ENCODE data around the gene CACNA1C. TPM values are rescaled to one million over a fixed set of nuclear protein-coding genes. Genes with fewer than 3 reads are reported as not detected.

CACNA1C gene
- total RNA-seq, 4 donors from 2014 or later = 9.7 to 42.1 (median 18.1) TPM

- DNase-seq = no peak
- Histone ChIP-seq H3K36me3 (no peaks in the 10 kb centered on the region), H3K27ac (no peak overlapping the region)
Measured at GRCh38 chr12:2540535-2540941, 487.8 kb downstream of the CACNA1C start.

GRCh38 chr12:2541631-2542204, 488.9 kb downstream of the CACNA1C start:
- H3K4me1 ChIP-seq = peaks cover 0 to 10% (median 0%) of the 10 kb centered on the region in 4 donors
- peaks cover 0 to 6% (median 0%) of the 10 kb centered on the region in 4 donors for H3K9me3 ChIP-seq
- H3K36me3 ChIP-seq = no peaks in the 10 kb centered on the region
- no peaks in the 10 kb centered on the region for H3K27me3 ChIP-seq
- H3K4me3 ChIP-seq = no peak overlapping the region
- H3K27ac ChIP-seq = no peak overlapping the region
- TF ChIP-seq CTCF (IDR thresholded peaks at IDR 0.05) (no peak), POLR2A (IDR thresholded peaks at IDR 0.05) (no peak)
- no peak for DNase-seq

More at GRCh38 chr12:2540535-2540941, 487.8 kb downstream of the CACNA1C start:
- Histone ChIP-seq H3K9me3 (no peaks in the 10 kb centered on the region), H3K4me1 (peaks cover 0 to 10% (median 0%) of the 10 kb centered on the region in 4 donors), H3K27me3 (no peaks in the 10 kb centered on the region), H3K4me3 (no peak overlapping the region)
- TF ChIP-seq POLR2A (IDR thresholded peaks at IDR 0.05) = no peak
- TF ChIP-seq CTCF (IDR thresholded peaks at IDR 0.05) = no peak

- Histone ChIP-seq H3K36me3 (no peaks in the 10 kb centered on the region), H3K4me3 (no peak overlapping the region), H3K27ac (no peak overlapping the region), H3K9me3 (peaks cover 0 to 6% (median 0%) of the 10 kb centered on the region in 4 donors), H3K27me3 (no peaks in the 10 kb centered on the region), H3K4me1 (peaks cover 0 to 1% (median 0%) of the 10 kb centered on the region in 4 donors)
- TF ChIP-seq POLR2A (IDR thresholded peaks at IDR 0.05) (no peak), CTCF (IDR thresholded peaks at IDR 0.05) (no peak)
- no peak for DNase-seq
Measured at GRCh38 chr12:2543801-2544200, 491.0 kb downstream of the CACNA1C start.

GRCh38 chr12:2544230-2544629, 491.4 kb downstream of the CACNA1C start:
- no peak for TF ChIP-seq CTCF (IDR thresholded peaks at IDR 0.05)
- no peak for TF ChIP-seq POLR2A (IDR thresholded peaks at IDR 0.05)
- Histone ChIP-seq H3K4me3 (no peak overlapping the region), H3K27ac (no peak overlapping the region), H3K36me3 (no peaks in the 10 kb centered on the region), H3K4me1 (no peaks in the 10 kb centered on the region), H3K9me3 (peaks cover 0 to 6% (median 0%) of the 10 kb centered on the region in 4 donors), H3K27me3 (no peaks in the 10 kb centered on the region)
- no peak for DNase-seq

- H3K4me3 ChIP-seq = no peak overlapping the region
- H3K27ac ChIP-seq = no peak overlapping the region
- no peaks in the 10 kb centered on the region for H3K36me3 ChIP-seq
- no peak for TF ChIP-seq POLR2A (IDR thresholded peaks at IDR 0.05)
- TF ChIP-seq CTCF (IDR thresholded peaks at IDR 0.05) = no peak
- peaks cover 0 to 6% (median 0%) of the 10 kb centered on the region in 4 donors for H3K9me3 ChIP-seq
- no peaks in the 10 kb centered on the region for H3K4me1 ChIP-seq
- no peak for DNase-seq
- no peaks in the 10 kb centered on the region for H3K27me3 ChIP-seq
Measured at GRCh38 chr12:2547273-2548044, 494.7 kb downstream of the CACNA1C start.
